ENCODE results near the gene GAREM1.

Gene GAREM1

GRCh38 chr18:32455361-32455760 is 15.3 kb downstream of the GAREM1 start:
- DNase-seq = no peak

- DNase-seq = no peak
Measured at GRCh38 chr18:32454593-32454992, 16.1 kb downstream of the GAREM1 start.

GRCh38 chr18:32450874-32451273 is 19.8 kb downstream of the GAREM1 start:
- DNase-seq = no peak

- DNase-seq = no peak
Measured at GRCh38 chr18:32450026-32450691, 20.5 kb downstream of the GAREM1 start.

- DNase-seq = no peak
Measured at GRCh38 chr18:32446780-32447179, 23.9 kb downstream of the GAREM1 start.

- no peak for DNase-seq
Measured at GRCh38 chr18:32445846-32446245, 24.8 kb downstream of the GAREM1 start.

- DNase-seq = no peak
Measured at GRCh38 chr18:32443706-32444215, 26.9 kb downstream of the GAREM1 start.

- DNase-seq = no peak
Measured at GRCh38 chr18:32443033-32443705, 27.5 kb downstream of the GAREM1 start.

GRCh38 chr18:32442575-32442974 is 28.1 kb downstream of the GAREM1 start:
- no peak for DNase-seq

- no peak for DNase-seq
Measured at GRCh38 chr18:32441533-32441932, 29.1 kb downstream of the GAREM1 start.

- DNase-seq = no peak
Measured at GRCh38 chr18:32440518-32440917, 30.2 kb downstream of the GAREM1 start.

GRCh38 chr18:32439802-32440201 is 30.9 kb downstream of the GAREM1 start:
- DNase-seq = no peak

GRCh38 chr18:32439241-32439640 is 31.4 kb downstream of the GAREM1 start:
- no peak for DNase-seq

- no peak for DNase-seq
Measured at GRCh38 chr18:32438173-32438572, 32.5 kb downstream of the GAREM1 start.

- no peak for DNase-seq
Measured at GRCh38 chr18:32437100-32437834, 33.4 kb downstream of the GAREM1 start.

GRCh38 chr18:32435631-32436500 is 34.8 kb downstream of the GAREM1 start:
- no peak for DNase-seq

- DNase-seq = no peak
Measured at GRCh38 chr18:32431753-32432152, 38.9 kb downstream of the GAREM1 start.

- no peak for DNase-seq
Measured at GRCh38 chr18:32429402-32429801, 41.3 kb downstream of the GAREM1 start.

GRCh38 chr18:32427084-32427900 is 43.4 kb downstream of the GAREM1 start:
- no peak for DNase-seq

- DNase-seq = no peak
Measured at GRCh38 chr18:32425466-32425865, 45.2 kb downstream of the GAREM1 start.

GRCh38 chr18:32424696-32425095 is 46.0 kb downstream of the GAREM1 start:
- no peak for DNase-seq
